Kidney epithelial cell (primary cell): ENCODE data around the gene ARID5B. TPM values are rescaled to one million over a fixed set of nuclear protein-coding genes. Genes with fewer than 3 reads are reported as not detected.

Experiments
- DNase-seq: peaks from one replicate; pipeline ENCODE4 v3.0.0-alpha.2; 2010; ENCODE audit warnings: low read depth
- H3K27me3 ChIP-seq: 2 replicates; pipeline ENCODE4 v1.6.0; 2011; ENCODE audit warnings: low read length; ENCODE audit not compliant: control insufficient read depth, insufficient read depth
- H3K36me3 ChIP-seq: 2 replicates; pipeline ENCODE4 v1.5.1; 2011; ENCODE audit warnings: low read length; ENCODE audit not compliant: control insufficient read depth, insufficient read depth
- H3K4me3 ChIP-seq: 2 replicates; pipeline ENCODE4 v1.5.1; 2011; ENCODE audit warnings: low read depth, mild to moderate bottlenecking, control low read depth, low read length
- CTCF ChIP-seq: IDR thresholded peaks from 2 replicates; pipeline ENCODE4 v1.5.1; 2011; ENCODE audit warnings: mild to moderate bottlenecking, moderate library complexity, low read length, control low read depth, inconsistent platforms; ENCODE audit not compliant: insufficient read depth, poor library complexity, severe bottlenecking
- total RNA-seq: library from RNA; depleted of rRNA; stranded (reverse); fragments of >200 nt; gene quantifications from 2 replicates; pipeline ENCODE4 v1.2.3, GENCODE V29; 2015

The ARID5B gene
- total RNA-seq, 1 donor from 2014 or later, result 11.6 TPM

- Histone ChIP-seq H3K27me3 (no peaks in the 10 kb centered on the region), H3K36me3 (peaks cover 1% of the 10 kb centered on the region), H3K4me3 (no peak overlapping the region)
- TF ChIP-seq CTCF, result no peak
- no peak for DNase-seq
These were observed 183.0 kb downstream of the ARID5B start for GRCh38 chr10:62084451-62084850.

- Histone ChIP-seq H3K36me3 (peaks cover 3% of the 10 kb centered on the region), H3K4me3 (no peak overlapping the region), H3K27me3 (no peaks in the 10 kb centered on the region)
- DNase-seq, result no peak
- TF ChIP-seq CTCF, result no peak
These were observed 183.9 kb downstream of the ARID5B start for GRCh38 chr10:62085404-62085803.

GRCh38 chr10:62085821-62086220, 184.3 kb downstream of the ARID5B start:
- Histone ChIP-seq H3K27me3 (no peaks in the 10 kb centered on the region), H3K36me3 (peaks cover 3% of the 10 kb centered on the region), H3K4me3 (no peak overlapping the region)
- no peak for TF ChIP-seq CTCF
- no peak for DNase-seq

- no peak for TF ChIP-seq CTCF
- Histone ChIP-seq H3K27me3 (no peaks in the 10 kb centered on the region), H3K4me3 (no peak overlapping the region), H3K36me3 (peaks cover 3% of the 10 kb centered on the region)
- no peak for DNase-seq
These were observed 185.8 kb downstream of the ARID5B start for GRCh38 chr10:62087329-62087728.

GRCh38 chr10:62088786-62089185, 187.3 kb downstream of the ARID5B start:
- Histone ChIP-seq H3K27me3 (no peaks in the 10 kb centered on the region), H3K36me3 (peaks cover 4% of the 10 kb centered on the region)

More at GRCh38 chr10:62088786-62089185, 187.3 kb downstream of the ARID5B start:
- no peak overlapping the region for H3K4me3 ChIP-seq
- no peak for DNase-seq
- TF ChIP-seq CTCF, result no peak
